Measurements from ENCODE around the gene HRG.
"Not testable (repeated sequence)": the region's sequence is repeated elsewhere in the genome, so short reads cannot be mapped to it uniquely, and the experiment has no call there.

Gene HRG

GRCh38 chr3:186665625-186666188 lies at the start of gene HRG:
Gene HRG (plus strand): TSS chr3:186666014. CDS start chr3:186666032, 18 bp downstream.
- DNase-seq (ENCODE audit: low spot score): no peak

GRCh38 chr3:186616299-186616617 lies 49.6 kb upstream of the HRG start:
- no peak for DNase-seq (ENCODE audit: low spot score)

- DNase-seq (ENCODE audit: low spot score): peak; percentile 71
Observed at GRCh38 chr3:186617036-186617946, 48.5 kb upstream of the HRG start.

- no peak for DNase-seq (ENCODE audit: low spot score)
Observed at GRCh38 chr3:186618318-186618938, 47.4 kb upstream of the HRG start.

GRCh38 chr3:186619787-186620212 lies 46.0 kb upstream of the HRG start:
- no peak for DNase-seq (ENCODE audit: low spot score)

DNA sequence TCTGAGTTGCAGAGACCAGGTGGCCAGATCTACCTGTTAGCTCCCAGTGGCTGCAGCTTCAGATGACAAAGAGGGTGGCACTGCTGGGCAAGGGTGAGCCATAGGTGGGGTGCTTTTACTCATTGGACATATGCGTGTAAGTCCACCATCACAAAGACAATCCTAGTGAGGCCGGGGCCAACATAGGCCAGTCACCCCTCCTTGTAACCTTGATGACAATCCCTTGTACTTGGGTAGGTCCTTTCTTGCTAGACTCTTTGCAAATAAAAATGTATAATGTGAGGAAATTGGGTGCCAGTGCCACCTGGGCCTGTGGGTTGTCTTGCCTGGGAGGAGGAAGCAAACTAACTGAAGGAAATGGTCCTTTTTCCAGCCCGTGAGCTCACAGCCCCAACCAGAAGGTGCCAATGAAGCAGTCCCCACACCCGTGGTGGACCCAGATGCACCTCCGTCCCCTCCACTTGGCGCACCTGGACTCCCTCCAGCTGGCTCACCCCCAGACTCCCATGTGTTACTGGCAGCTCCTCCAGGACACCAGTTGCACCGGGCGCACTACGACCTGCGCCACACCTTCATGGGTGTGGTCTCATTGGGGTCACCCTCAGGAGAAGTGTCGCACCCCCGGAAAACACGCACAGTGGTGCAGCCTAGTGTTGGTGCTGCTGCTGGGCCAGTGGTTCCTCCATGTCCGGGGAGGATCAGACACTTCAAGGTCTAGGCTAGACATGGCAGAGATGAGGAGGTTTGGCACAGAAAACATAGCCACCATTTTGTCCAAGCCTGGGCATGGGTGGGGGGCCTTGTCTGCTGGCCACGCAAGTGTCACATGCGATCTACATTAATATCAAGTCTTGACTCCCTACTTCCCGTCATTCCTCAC lies 45.4 kb upstream of the HRG start:
- DNase-seq (ENCODE audit: low spot score): no peak

GRCh38 chr3:186621894-186622650 lies 43.7 kb upstream of the HRG start:
- no peak for DNase-seq (ENCODE audit: low spot score)

DNA sequence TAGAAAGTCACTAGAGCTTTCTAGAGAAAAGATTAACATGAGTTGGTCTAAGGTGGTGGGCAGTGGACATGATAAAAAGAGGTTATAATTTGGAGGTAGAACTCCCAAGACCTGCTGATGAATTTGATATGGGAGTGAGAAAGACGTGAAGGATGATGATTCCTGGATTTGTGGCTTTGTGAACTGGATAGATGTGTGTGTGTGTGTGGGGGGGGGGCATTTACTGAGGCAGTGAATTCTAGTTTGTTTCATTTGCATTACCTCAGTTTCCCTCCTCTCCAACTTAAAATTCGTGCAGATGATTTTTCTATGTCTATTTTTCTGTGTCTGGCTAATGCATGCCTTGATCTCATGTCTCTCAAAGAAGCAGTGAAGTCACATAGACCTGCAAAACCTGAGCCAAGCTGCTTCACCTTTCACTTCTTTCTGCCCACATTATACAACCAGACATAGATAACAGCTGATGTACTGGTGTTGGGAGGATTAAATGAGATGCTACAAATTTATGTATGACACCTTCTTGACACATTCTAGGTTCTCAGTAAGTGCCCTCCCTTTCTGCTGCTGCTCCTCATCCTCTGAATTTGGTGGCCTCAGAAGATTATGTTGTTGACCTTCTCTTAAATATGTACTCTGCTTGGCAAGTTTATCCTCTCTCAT lies 43.0 kb upstream of the HRG start:
- DNase-seq (ENCODE audit: low spot score): no peak

GRCh38 chr3:186624598-186624997 lies 41.2 kb upstream of the HRG start:
- no peak for DNase-seq (ENCODE audit: low spot score)

DNA sequence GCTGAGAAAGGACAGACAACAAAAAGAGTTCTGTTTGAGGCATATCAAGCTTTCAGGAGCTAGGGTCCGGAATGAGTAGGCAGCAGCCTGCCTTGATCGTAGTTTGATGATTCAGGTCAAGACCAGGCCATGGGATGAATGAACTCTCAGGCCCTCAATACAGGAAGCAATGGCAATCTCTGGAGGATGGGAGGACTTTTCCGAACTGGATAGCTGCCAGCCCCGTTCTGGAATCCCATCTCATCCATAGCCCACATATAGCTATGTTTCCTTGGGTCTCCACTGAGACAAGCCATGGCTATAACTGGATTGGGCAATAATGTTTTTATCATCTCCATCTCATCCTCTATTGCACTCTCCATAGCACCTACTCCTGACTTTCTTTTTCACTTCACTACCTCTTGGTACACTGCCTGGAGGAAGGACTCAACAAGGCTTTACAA lies 40.2 kb upstream of the HRG start:
- no peak for DNase-seq (ENCODE audit: low spot score)

GRCh38 chr3:186626254-186626847 lies 39.5 kb upstream of the HRG start:
- DNase-seq (ENCODE audit: low spot score): no peak

DNA sequence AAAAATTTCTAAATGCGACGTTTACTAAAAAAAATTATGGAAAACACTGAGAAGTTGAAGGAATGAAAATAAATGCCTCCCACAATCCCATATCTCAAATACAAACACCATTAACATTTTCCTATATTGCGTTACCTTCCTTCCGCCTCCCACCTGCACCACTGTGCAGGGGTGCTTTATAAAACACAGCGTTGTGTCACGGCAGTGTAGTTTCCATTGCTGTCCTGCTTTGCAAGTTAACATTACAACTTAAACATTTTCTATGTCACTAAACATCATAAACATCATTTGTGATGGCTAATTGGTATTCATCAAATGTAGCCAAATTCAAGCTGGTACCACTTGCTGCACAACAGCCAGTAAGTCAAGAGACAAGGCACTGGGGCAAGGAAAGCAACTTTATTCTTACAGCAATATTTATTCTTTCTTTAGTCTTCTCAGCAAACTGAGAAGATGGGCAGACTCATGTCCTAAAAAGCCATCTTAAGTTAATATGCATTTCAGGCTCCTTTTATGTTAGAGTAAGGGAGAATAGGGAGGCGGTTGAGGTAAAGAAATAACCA lies 37.9 kb upstream of the HRG start:
- DNase-seq (ENCODE audit: low spot score): no peak

- DNase-seq (ENCODE audit: low spot score): no peak
Observed at GRCh38 chr3:186628756-186629155, 37.1 kb upstream of the HRG start.

GRCh38 chr3:186630950-186631641 lies 34.7 kb upstream of the HRG start:
- DNase-seq (ENCODE audit: low spot score): no peak

DNA sequence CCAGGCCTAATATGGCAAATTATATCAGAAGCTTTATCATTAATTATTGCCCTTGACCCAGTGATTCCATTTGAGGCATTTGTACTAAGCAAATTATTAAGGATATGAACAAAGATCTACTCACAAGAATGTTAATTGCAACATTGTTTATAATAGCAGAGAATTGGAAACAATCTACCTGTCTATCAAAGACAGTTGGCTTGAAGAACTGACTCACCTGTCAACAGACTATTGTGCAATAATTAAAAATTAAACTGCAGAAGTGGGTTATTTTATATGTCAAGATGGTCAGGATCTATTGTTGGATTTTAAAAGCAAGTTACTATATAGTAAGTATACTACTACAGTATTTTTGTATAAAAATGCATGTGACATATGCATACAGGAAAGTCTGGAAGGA lies 32.3 kb upstream of the HRG start:
- no peak for DNase-seq (ENCODE audit: low spot score)

DNA sequence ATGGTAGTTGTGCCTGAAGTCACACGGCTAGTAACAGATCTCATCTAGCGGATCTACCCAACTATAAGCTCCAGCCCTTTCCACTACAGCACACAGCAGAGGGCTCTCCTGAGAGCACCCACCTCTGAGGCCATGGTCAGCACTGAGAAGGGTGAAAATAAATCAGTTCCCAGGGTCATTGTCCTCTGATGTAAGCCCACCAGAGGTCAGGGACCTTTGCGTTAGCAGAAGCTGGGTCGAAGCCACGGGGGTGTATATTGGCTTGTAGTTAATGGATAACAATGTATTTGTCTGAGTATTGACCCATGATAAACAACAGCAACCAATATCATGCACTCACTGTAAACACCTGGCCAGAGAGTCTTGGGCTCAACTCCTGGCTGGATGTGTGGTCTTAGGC lies 31.6 kb upstream of the HRG start:
- not testable (repeated sequence) for DNase-seq (ENCODE audit: low spot score)

DNA sequence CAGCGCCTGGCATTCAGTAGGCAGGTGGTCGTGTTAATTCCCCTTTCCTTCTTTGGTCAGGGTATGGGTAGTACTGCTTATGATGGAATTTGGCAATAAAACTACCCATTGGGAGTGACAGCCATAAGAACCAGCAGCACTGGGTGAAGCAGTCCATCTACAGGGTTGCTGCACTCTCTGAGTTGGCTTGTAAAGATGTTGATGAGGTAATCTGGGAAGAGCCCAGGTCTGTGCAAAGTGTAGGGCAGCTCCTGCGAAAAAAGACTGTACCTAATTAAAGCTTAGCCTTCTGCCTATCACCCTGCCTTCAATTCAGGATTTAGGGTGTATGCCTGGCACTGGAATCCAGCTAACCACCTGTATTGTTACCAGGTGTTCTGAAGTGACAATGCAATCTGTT lies 30.3 kb upstream of the HRG start:
- no peak for DNase-seq (ENCODE audit: low spot score)

DNA sequence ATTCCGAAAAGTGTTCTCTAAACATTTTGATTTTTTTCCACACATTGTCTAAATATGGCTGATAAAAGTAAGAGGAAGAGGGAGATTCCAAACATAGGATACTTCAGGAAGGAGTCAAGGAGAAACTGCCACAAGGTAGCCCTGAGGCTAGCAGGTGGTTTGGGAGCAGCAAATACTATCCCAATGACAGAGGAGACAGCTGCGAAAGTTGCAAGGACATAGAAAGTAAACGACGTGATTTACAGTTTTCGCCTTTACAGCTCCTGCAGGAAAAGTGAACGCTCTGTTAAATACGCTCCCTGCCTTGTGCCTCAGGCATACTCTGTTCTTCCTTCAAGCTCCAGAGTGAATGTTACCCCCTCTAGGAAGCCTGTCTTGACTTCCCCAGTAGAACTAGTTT lies 29.3 kb upstream of the HRG start:
- no peak for DNase-seq (ENCODE audit: low spot score)

DNA sequence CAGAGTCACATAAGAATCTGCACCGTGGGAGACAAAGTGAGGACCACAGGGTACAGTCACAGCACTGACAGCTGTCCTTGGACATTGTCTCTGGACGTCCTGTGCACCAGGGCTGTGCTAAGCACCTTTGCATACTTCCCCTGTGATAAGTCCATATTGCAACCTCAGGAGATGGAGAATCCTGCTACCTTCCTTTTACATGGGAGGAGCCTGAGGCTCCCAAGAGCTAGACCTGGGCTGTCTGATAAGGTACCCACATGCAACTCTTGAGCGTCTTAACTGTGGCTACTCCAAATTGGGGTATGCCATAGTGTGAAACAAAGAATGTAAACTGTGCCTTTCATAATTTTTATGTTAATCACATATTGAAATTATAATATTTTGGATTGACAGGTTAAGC lies 28.1 kb upstream of the HRG start:
- no peak for DNase-seq (ENCODE audit: low spot score)

GRCh38 chr3:186638259-186638658 lies 27.6 kb upstream of the HRG start:
- no peak for DNase-seq (ENCODE audit: low spot score)

Data from globus pallidus (tissue), 1 donor.